Measurements from ENCODE around the gene PCDH9.

DNA sequence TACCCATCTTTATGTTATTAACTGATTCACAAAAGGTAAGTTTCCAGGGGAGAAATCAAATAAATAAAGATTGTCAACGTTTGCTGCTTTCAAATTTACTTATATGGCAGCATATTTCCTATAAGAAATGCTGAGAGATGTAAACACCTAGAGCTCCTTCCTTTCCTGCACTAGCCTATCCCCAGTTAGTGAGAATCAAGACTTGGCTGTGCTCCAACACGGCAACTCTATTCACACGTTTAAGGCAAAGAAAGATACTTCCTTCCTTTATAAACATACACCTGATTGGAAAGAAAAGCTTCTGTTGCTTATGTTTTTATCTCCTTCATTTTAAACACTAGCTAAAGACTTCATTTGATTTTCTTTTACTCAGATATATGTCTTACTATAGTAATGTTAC is 107.0 kb downstream of the PCDH9 start:
- TF ChIP-seq, protein P1, sequence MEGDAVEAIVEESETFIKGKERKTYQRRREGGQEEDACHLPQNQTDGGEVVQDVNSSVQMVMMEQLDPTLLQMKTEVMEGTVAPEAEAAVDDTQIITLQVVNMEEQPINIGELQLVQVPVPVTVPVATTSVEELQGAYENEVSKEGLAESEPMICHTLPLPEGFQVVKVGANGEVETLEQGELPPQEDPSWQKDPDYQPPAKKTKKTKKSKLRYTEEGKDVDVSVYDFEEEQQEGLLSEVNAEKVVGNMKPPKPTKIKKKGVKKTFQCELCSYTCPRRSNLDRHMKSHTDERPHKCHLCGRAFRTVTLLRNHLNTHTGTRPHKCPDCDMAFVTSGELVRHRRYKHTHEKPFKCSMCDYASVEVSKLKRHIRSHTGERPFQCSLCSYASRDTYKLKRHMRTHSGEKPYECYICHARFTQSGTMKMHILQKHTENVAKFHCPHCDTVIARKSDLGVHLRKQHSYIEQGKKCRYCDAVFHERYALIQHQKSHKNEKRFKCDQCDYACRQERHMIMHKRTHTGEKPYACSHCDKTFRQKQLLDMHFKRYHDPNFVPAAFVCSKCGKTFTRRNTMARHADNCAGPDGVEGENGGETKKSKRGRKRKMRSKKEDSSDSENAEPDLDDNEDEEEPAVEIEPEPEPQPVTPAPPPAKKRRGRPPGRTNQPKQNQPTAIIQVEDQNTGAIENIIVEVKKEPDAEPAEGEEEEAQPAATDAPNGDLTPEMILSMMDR (IDR thresholded peaks at IDR 0.05 in 8 of 11, conservative IDR thresholded peaks at IDR 0.05 in 3 of 11), result no peak
- TF ChIP-seq POLR2AphosphoS5 (IDR thresholded peaks at IDR 0.05), result no peak
